ACC112 (cell line): ENCODE measurements around the gene FOXI1.
"Not testable (repeated sequence)": the region's sequence is repeated elsewhere in the genome, so short reads cannot be mapped to it uniquely, and the experiment has no call there.

Experiments
- H2AFZ ChIP-seq: fragments of 200-600 bp; sonication (generic); one replicate; pipeline ENCODE4 v1.6.0; 2017; ENCODE audit warnings: antibody characterized with exemption, low read length; ENCODE audit not compliant: unreplicated experiment
- H3K27ac ChIP-seq: fragments of 200-600 bp; sonication (generic); 2 replicates; pipeline ENCODE4 v1.5.1; 2014; ENCODE audit warnings: low read depth, mild to moderate bottlenecking, antibody characterized with exemption, low read length, moderate library complexity
- H3K27me3 ChIP-seq: fragments of 200-600 bp; sonication (generic); 2 replicates; pipeline ENCODE4 v1.6.1; 2014; ENCODE audit warnings: mild to moderate bottlenecking, antibody characterized with exemption, low read length, moderate library complexity, mixed read lengths; ENCODE audit not compliant: insufficient read depth
- H3K36me3 ChIP-seq: fragments of 200-600 bp; sonication (generic); 2 replicates; pipeline ENCODE4 v1.6.1; 2016; ENCODE audit warnings: mild to moderate bottlenecking, antibody characterized with exemption, low read length, moderate library complexity, mixed read lengths; ENCODE audit not compliant: insufficient read depth
- H3K4me1 ChIP-seq: fragments of 200-600 bp; sonication (generic); one replicate; pipeline ENCODE4 v1.6.1; 2016; ENCODE audit warnings: low read length, mixed read lengths; ENCODE audit not compliant: insufficient read depth, unreplicated experiment, control insufficient read depth
- H3K4me3 ChIP-seq: fragments of 200-600 bp; sonication (generic); 2 replicates; pipeline ENCODE4 v1.5.1; 2014; ENCODE audit warnings: mild to moderate bottlenecking, low read depth, low read length
- H3K79me2 ChIP-seq: fragments of 200-600 bp; sonication (generic); one replicate; pipeline ENCODE4 v1.6.0; 2016; ENCODE audit warnings: low read length; ENCODE audit not compliant: control insufficient read depth, unreplicated experiment, insufficient read depth

FOXI1 gene

GRCh38 chr5:170131235-170131634, 25.5 kb downstream of the FOXI1 start:
- Histone ChIP-seq H3K79me2 (no peaks in the 10 kb centered on the region), H3K27me3 (no peaks in the 10 kb centered on the region), H3K4me1 (peaks cover 22% of the 10 kb centered on the region), H2AFZ (no peak overlapping the region), H3K27ac (no peak overlapping the region), H3K4me3 (no peak overlapping the region), H3K36me3 (no peaks in the 10 kb centered on the region)

GRCh38 chr5:170132269-170132975, 26.7 kb downstream of the FOXI1 start:
- peaks cover 24% of the 10 kb centered on the region for H3K4me1 ChIP-seq
- no peak overlapping the region for H2AFZ ChIP-seq
- H3K36me3 ChIP-seq = no peaks in the 10 kb centered on the region
- H3K79me2 ChIP-seq = no peaks in the 10 kb centered on the region
- H3K27ac ChIP-seq = no peak overlapping the region
- H3K27me3 ChIP-seq = no peaks in the 10 kb centered on the region
- H3K4me3 ChIP-seq = no peak overlapping the region

GRCh38 chr5:170132976-170133448, 27.3 kb downstream of the FOXI1 start:
- Histone ChIP-seq H3K4me1 (peaks cover 24% of the 10 kb centered on the region), H3K79me2 (no peaks in the 10 kb centered on the region), H3K27me3 (no peaks in the 10 kb centered on the region), H3K4me3 (no peak overlapping the region), H2AFZ (no peak overlapping the region), H3K27ac (no peak overlapping the region), H3K36me3 (no peaks in the 10 kb centered on the region)

GRCh38 chr5:170135796-170136490, 30.2 kb downstream of the FOXI1 start:
- Histone ChIP-seq H3K27me3 (no peaks in the 10 kb centered on the region), H3K27ac (peak overlapping the region; percentile 0; the same call in 1 of the 2 replicates), H3K4me3 (no peak overlapping the region), H3K79me2 (no peaks in the 10 kb centered on the region), H3K36me3 (no peaks in the 10 kb centered on the region), H2AFZ (no peak overlapping the region), H3K4me1 (peaks cover 24% of the 10 kb centered on the region)

- H3K4me3 ChIP-seq = no peak overlapping the region
- no peak overlapping the region for H2AFZ ChIP-seq
- no peaks in the 10 kb centered on the region for H3K27me3 ChIP-seq
- peaks cover 24% of the 10 kb centered on the region for H3K4me1 ChIP-seq
- H3K79me2 ChIP-seq = no peaks in the 10 kb centered on the region
- H3K27ac ChIP-seq = no peak overlapping the region
- no peaks in the 10 kb centered on the region for H3K36me3 ChIP-seq
These were observed 30.8 kb downstream of the FOXI1 start for GRCh38 chr5:170136506-170136905.

GRCh38 chr5:170137694-170138214, 32.1 kb downstream of the FOXI1 start:
- Histone ChIP-seq H3K36me3 (no peaks in the 10 kb centered on the region), H3K4me3 (no peak overlapping the region)

GRCh38 chr5:170138273-170138672, 32.6 kb downstream of the FOXI1 start:
- Histone ChIP-seq H3K79me2 (no peaks in the 10 kb centered on the region), H3K36me3 (no peaks in the 10 kb centered on the region), H3K4me1 (peaks cover 14% of the 10 kb centered on the region), H3K27ac (no peak overlapping the region), H3K27me3 (no peaks in the 10 kb centered on the region), H2AFZ (no peak overlapping the region), H3K4me3 (no peak overlapping the region)

More at GRCh38 chr5:170137694-170138214, 32.1 kb downstream of the FOXI1 start:
- Histone ChIP-seq H3K79me2 (no peaks in the 10 kb centered on the region), H3K4me1 (peaks cover 18% of the 10 kb centered on the region), H3K27ac (no peak overlapping the region), H3K27me3 (no peaks in the 10 kb centered on the region), H2AFZ (no peak overlapping the region)

GRCh38 chr5:170139786-170140335, 34.2 kb downstream of the FOXI1 start:
- H3K27ac ChIP-seq = no peak overlapping the region
- no peaks in the 10 kb centered on the region for H3K27me3 ChIP-seq
- H2AFZ ChIP-seq = no peak overlapping the region
- H3K4me1 ChIP-seq = peaks cover 14% of the 10 kb centered on the region
- no peaks in the 10 kb centered on the region for H3K79me2 ChIP-seq
- H3K36me3 ChIP-seq = no peaks in the 10 kb centered on the region
- no peak overlapping the region for H3K4me3 ChIP-seq

- H3K36me3 ChIP-seq, H3K4me3 ChIP-seq, H3K4me1 ChIP-seq, H3K27me3 ChIP-seq, H2AFZ ChIP-seq, H3K79me2 ChIP-seq, H3K27ac ChIP-seq: not testable (repeated sequence)
These were observed 35.5 kb downstream of the FOXI1 start for GRCh38 chr5:170141196-170141595.

- Histone ChIP-seq H2AFZ (no peak overlapping the region), H3K36me3 (no peaks in the 10 kb centered on the region), H3K79me2 (no peaks in the 10 kb centered on the region), H3K4me1 (no peaks in the 10 kb centered on the region), H3K27me3 (no peaks in the 10 kb centered on the region), H3K27ac (no peak overlapping the region), H3K4me3 (no peak overlapping the region)
These were observed 35.9 kb downstream of the FOXI1 start for GRCh38 chr5:170141636-170142035.
